Retinal pigment epithelial cell (primary cell): ENCODE measurements around the gene ARMC5.
"Not testable (repeated sequence)": the region's sequence is repeated elsewhere in the genome, so short reads cannot be mapped to it uniquely, and the experiment has no call there.

Source experiments
- DNase-seq: peaks from one replicate; pipeline ENCODE4 v3.0.0-alpha.2; 2010; ENCODE audit warnings: low read depth
- H3K4me3 ChIP-seq: 2 replicates; pipeline ENCODE4 v1.5.1; 2011; ENCODE audit warnings: mild to moderate bottlenecking, low read length, control low read depth, moderate library complexity
- CTCF ChIP-seq: conservative IDR thresholded peaks from 2 replicates; pipeline ENCODE4 v1.5.1; 2011; ENCODE audit warnings: low read depth, low read length, control low read depth, inconsistent platforms

The ARMC5 gene

GRCh38 chr16:31498493-31498892 is 39.2 kb downstream of the ARMC5 start:
- DNase-seq, result no peak
- no peak for TF ChIP-seq CTCF

GRCh38 chr16:31499928-31500327 is 40.6 kb downstream of the ARMC5 start:
- no peak for TF ChIP-seq CTCF
- H3K4me3 ChIP-seq, result no peak overlapping the region
- DNase-seq, result no peak

More at GRCh38 chr16:31498493-31498892, 39.2 kb downstream of the ARMC5 start:
- H3K4me3 ChIP-seq, result no peak overlapping the region

GRCh38 chr16:31501226-31501965 is 42.1 kb downstream of the ARMC5 start:
- TF ChIP-seq CTCF, result no peak
- DNase-seq, result no peak
- H3K4me3 ChIP-seq, result no peak overlapping the region

GRCh38 chr16:31501966-31502348 is 42.7 kb downstream of the ARMC5 start:
- no peak overlapping the region for H3K4me3 ChIP-seq
- no peak for TF ChIP-seq CTCF
- DNase-seq, result no peak

- no peak overlapping the region for H3K4me3 ChIP-seq
- no peak for TF ChIP-seq CTCF
- no peak for DNase-seq
These were observed 43.7 kb downstream of the ARMC5 start for GRCh38 chr16:31502981-31503380.

GRCh38 chr16:31503555-31503954 is 44.3 kb downstream of the ARMC5 start:
- not testable (repeated sequence) for DNase-seq

GRCh38 chr16:31504159-31504558 is 44.9 kb downstream of the ARMC5 start:
- no peak for TF ChIP-seq CTCF
- no peak overlapping the region for H3K4me3 ChIP-seq

More at GRCh38 chr16:31503555-31503954, 44.3 kb downstream of the ARMC5 start:
- not testable (repeated sequence) for H3K4me3 ChIP-seq

More at GRCh38 chr16:31504159-31504558, 44.9 kb downstream of the ARMC5 start:
- DNase-seq, result no peak
